ENCODE measurements around the gene THSD7B. TPM values are rescaled to one million over a fixed set of nuclear protein-coding genes. Genes with fewer than 3 reads are reported as not detected.

The THSD7B gene
- total RNA-seq, 5 donors from 2014 or later (not counting 1 experiment from before 2014, with no cell fraction given) = not detected

- H3K4me1 Mint-ChIP-seq = no peaks in the 10 kb centered on the region
- POLR2A ChIA-PET = no interaction called here
- Histone ChIP-seq H3K27me3 (replicated peaks in 1 of 2; ENCODE audit: control insufficient read depth in 2 of 2, extremely low read depth in 1 of 2, insufficient read depth in 2 of 2, low read length in 1 of 2) (no peaks in the 10 kb centered on the region), H3K4me3 (ENCODE audit: control insufficient read depth in 1 of 2, extremely low read depth in 1 of 2, low read length in 1 of 2) (no peak overlapping the region), H3K9me3 (no peaks in the 10 kb centered on the region), H3K36me3 (ENCODE audit: control insufficient read depth in 2 of 2, extremely low read depth in 1 of 2, insufficient read depth in 1 of 2, low read length in 1 of 2) (no peaks in the 10 kb centered on the region), H3K4me1 (ENCODE audit: control insufficient read depth in 1 of 2, extremely low read depth in 1 of 2, insufficient read depth in 2 of 2, low read length in 2 of 2) (no peaks in the 10 kb centered on the region), H3K27ac (ENCODE audit: low read length) (no peak overlapping the region)
- H3K27ac Mint-ChIP-seq = no peak overlapping the region
- no CpG with 5 or more reads among the region's 1 CpG for WGBS (ENCODE audit: insufficient coverage)
- CTCF ChIA-PET = no interaction called here
- H3K9me3 Mint-ChIP-seq = no peaks in the 10 kb centered on the region
- no peaks in the 10 kb centered on the region for H3K27me3 Mint-ChIP-seq
- no peaks in the 10 kb centered on the region for H3K36me3 Mint-ChIP-seq
- H3K4me3 Mint-ChIP-seq = no peak overlapping the region
- no peak for DNase-seq
- ATAC-seq (replicated peaks in 1 of 4) = no peak
Observed at GRCh38 chr2:137211761-137212160, 446.4 kb downstream of the THSD7B start.

- Mint-ChIP-seq H3K27me3 (no peaks in the 10 kb centered on the region), H3K27ac (no peak overlapping the region), H3K4me1 (no peaks in the 10 kb centered on the region), H3K36me3 (no peaks in the 10 kb centered on the region), H3K4me3 (no peak overlapping the region), H3K9me3 (peaks cover 3 to 8% (median 8%) of the 10 kb centered on the region in 3 donors)
- no peaks in the 10 kb centered on the region for H3K4me1 ChIP-seq (ENCODE audit: control insufficient read depth in 1 of 2, extremely low read depth in 1 of 2, insufficient read depth in 2 of 2, low read length in 2 of 2)
- no peaks in the 10 kb centered on the region for H3K27me3 ChIP-seq (replicated peaks in 1 of 2; ENCODE audit: control insufficient read depth in 2 of 2, extremely low read depth in 1 of 2, insufficient read depth in 2 of 2, low read length in 1 of 2)
- WGBS (ENCODE audit: insufficient coverage) = 80% methylated on average over 1 of the region's 1 CpG
- CTCF ChIA-PET = no interaction called here
- no peak overlapping the region for H3K27ac ChIP-seq (ENCODE audit: low read length)
- no peaks in the 10 kb centered on the region for H3K36me3 ChIP-seq (ENCODE audit: control insufficient read depth in 2 of 2, extremely low read depth in 1 of 2, insufficient read depth in 1 of 2, low read length in 1 of 2)
- POLR2A ChIA-PET = no interaction called here
- H3K4me3 ChIP-seq (ENCODE audit: control insufficient read depth in 1 of 2, extremely low read depth in 1 of 2, low read length in 1 of 2) = no peak overlapping the region
- ATAC-seq (replicated peaks in 1 of 4) = no peak
- H3K9me3 ChIP-seq = no peaks in the 10 kb centered on the region
- no peak for DNase-seq
Observed at GRCh38 chr2:137220438-137220993, 455.2 kb downstream of the THSD7B start.

GRCh38 chr2:137221797-137222492 lies 456.6 kb downstream of the THSD7B start:
- Mint-ChIP-seq H3K36me3 (no peaks in the 10 kb centered on the region), H3K27ac (no peak overlapping the region), H3K27me3 (no peaks in the 10 kb centered on the region), H3K4me1 (no peaks in the 10 kb centered on the region), H3K9me3 (peaks cover 3 to 8% (median 8%) of the 10 kb centered on the region in 3 donors), H3K4me3 (no peak overlapping the region)
- Histone ChIP-seq H3K27ac (ENCODE audit: low read length) (no peak overlapping the region), H3K36me3 (ENCODE audit: control insufficient read depth in 2 of 2, extremely low read depth in 1 of 2, insufficient read depth in 1 of 2, low read length in 1 of 2) (no peaks in the 10 kb centered on the region), H3K4me3 (ENCODE audit: control insufficient read depth in 1 of 2, extremely low read depth in 1 of 2, low read length in 1 of 2) (no peak overlapping the region), H3K9me3 (no peaks in the 10 kb centered on the region), H3K4me1 (ENCODE audit: control insufficient read depth in 1 of 2, extremely low read depth in 1 of 2, insufficient read depth in 2 of 2, low read length in 2 of 2) (no peaks in the 10 kb centered on the region), H3K27me3 (replicated peaks in 1 of 2; ENCODE audit: control insufficient read depth in 2 of 2, extremely low read depth in 1 of 2, insufficient read depth in 2 of 2, low read length in 1 of 2) (no peaks in the 10 kb centered on the region)
- CTCF ChIA-PET = no interaction called here
- DNase-seq (no peak), ATAC-seq (replicated peaks in 1 of 4) (no peak)
- WGBS (ENCODE audit: insufficient coverage) = no CpG with 5 or more reads among the region's 2 CpGs
- POLR2A ChIA-PET = interaction anchor here in 1 of 2 donors (0.5 kb wide), 1 partner anchor 9 kb away, joined by 5 read pairs; no protein-coding TSS in a partner anchor

GRCh38 chr2:137223722-137224121 lies 458.4 kb downstream of the THSD7B start:
- CTCF ChIA-PET = interaction anchor here in 1 of 2 donors (0.6 kb wide), 1 partner anchor 390 kb away, joined by 3 read pairs; no protein-coding TSS in a partner anchor
- H3K4me3 Mint-ChIP-seq = no peak overlapping the region
- Histone ChIP-seq H3K27me3 (replicated peaks in 1 of 2; ENCODE audit: control insufficient read depth in 2 of 2, extremely low read depth in 1 of 2, insufficient read depth in 2 of 2, low read length in 1 of 2) (no peaks in the 10 kb centered on the region), H3K4me3 (ENCODE audit: control insufficient read depth in 1 of 2, extremely low read depth in 1 of 2, low read length in 1 of 2) (no peak overlapping the region), H3K36me3 (ENCODE audit: control insufficient read depth in 2 of 2, extremely low read depth in 1 of 2, insufficient read depth in 1 of 2, low read length in 1 of 2) (no peaks in the 10 kb centered on the region), H3K9me3 (no peaks in the 10 kb centered on the region), H3K27ac (ENCODE audit: low read length) (no peak overlapping the region), H3K4me1 (ENCODE audit: control insufficient read depth in 1 of 2, extremely low read depth in 1 of 2, insufficient read depth in 2 of 2, low read length in 2 of 2) (no peaks in the 10 kb centered on the region)
- ATAC-seq (replicated peaks in 1 of 4) = no peak
- H3K36me3 Mint-ChIP-seq = no peaks in the 10 kb centered on the region
- no peaks in the 10 kb centered on the region for H3K27me3 Mint-ChIP-seq
- no peak for DNase-seq
- peaks cover 3 to 8% (median 8%) of the 10 kb centered on the region in 3 donors for H3K9me3 Mint-ChIP-seq
- WGBS (ENCODE audit: insufficient coverage) = no CpG with 5 or more reads among the region's 5 CpGs
- no peak overlapping the region for H3K27ac Mint-ChIP-seq
- H3K4me1 Mint-ChIP-seq = no peaks in the 10 kb centered on the region
- POLR2A ChIA-PET = no interaction called here

- ATAC-seq (replicated peaks in 1 of 4) = no peak
- Histone ChIP-seq H3K9me3 (no peaks in the 10 kb centered on the region), H3K27me3 (replicated peaks in 1 of 2; ENCODE audit: control insufficient read depth in 2 of 2, extremely low read depth in 1 of 2, insufficient read depth in 2 of 2, low read length in 1 of 2) (no peaks in the 10 kb centered on the region), H3K27ac (ENCODE audit: low read length) (no peak overlapping the region), H3K4me3 (ENCODE audit: control insufficient read depth in 1 of 2, extremely low read depth in 1 of 2, low read length in 1 of 2) (no peak overlapping the region), H3K36me3 (ENCODE audit: control insufficient read depth in 2 of 2, extremely low read depth in 1 of 2, insufficient read depth in 1 of 2, low read length in 1 of 2) (no peaks in the 10 kb centered on the region), H3K4me1 (ENCODE audit: control insufficient read depth in 1 of 2, extremely low read depth in 1 of 2, insufficient read depth in 2 of 2, low read length in 2 of 2) (no peaks in the 10 kb centered on the region)
- Mint-ChIP-seq H3K27me3 (no peaks in the 10 kb centered on the region), H3K9me3 (peaks cover 0 to 6% (median 4%) of the 10 kb centered on the region in 3 donors), H3K36me3 (no peaks in the 10 kb centered on the region), H3K4me1 (no peaks in the 10 kb centered on the region), H3K27ac (no peak overlapping the region), H3K4me3 (no peak overlapping the region)
- ChIA-PET CTCF (no interaction called here), POLR2A (no interaction called here)
- DNase-seq = no peak
- 55% methylated on average over 2 of the region's 4 CpGs for WGBS (ENCODE audit: insufficient coverage)
Observed at GRCh38 chr2:137228566-137228965, 463.2 kb downstream of the THSD7B start.

- POLR2A ChIA-PET = no interaction called here
- H3K9me3 ChIP-seq = no peaks in the 10 kb centered on the region
- no peaks in the 10 kb centered on the region for H3K36me3 ChIP-seq (ENCODE audit: control insufficient read depth in 2 of 2, extremely low read depth in 1 of 2, insufficient read depth in 1 of 2, low read length in 1 of 2)
- no peaks in the 10 kb centered on the region for H3K4me1 Mint-ChIP-seq
- CTCF ChIA-PET = no interaction called here
- H3K9me3 Mint-ChIP-seq = peaks cover 0 to 8% (median 0%) of the 10 kb centered on the region in 3 donors
- no peaks in the 10 kb centered on the region for H3K27me3 ChIP-seq (replicated peaks in 1 of 2; ENCODE audit: control insufficient read depth in 2 of 2, extremely low read depth in 1 of 2, insufficient read depth in 2 of 2, low read length in 1 of 2)
- no peak overlapping the region for H3K4me3 ChIP-seq (ENCODE audit: control insufficient read depth in 1 of 2, extremely low read depth in 1 of 2, low read length in 1 of 2)
- no CpG with 5 or more reads among the region's 5 CpGs for WGBS (ENCODE audit: insufficient coverage)
- no peaks in the 10 kb centered on the region for H3K36me3 Mint-ChIP-seq
- H3K27me3 Mint-ChIP-seq = no peaks in the 10 kb centered on the region
- H3K27ac Mint-ChIP-seq = no peak overlapping the region
- no peak overlapping the region for H3K27ac ChIP-seq (ENCODE audit: low read length)
- no peak for ATAC-seq (replicated peaks in 1 of 4)
- no peaks in the 10 kb centered on the region for H3K4me1 ChIP-seq (ENCODE audit: control insufficient read depth in 1 of 2, extremely low read depth in 1 of 2, insufficient read depth in 2 of 2, low read length in 2 of 2)
- DNase-seq = no peak
- H3K4me3 Mint-ChIP-seq = no peak overlapping the region
Observed at GRCh38 chr2:137229834-137230233, 464.5 kb downstream of the THSD7B start.
